Naive thymus-derived CD8-positive, alpha-beta T cell (primary cell): ENCODE measurements around the gene CDKN2C. TPM values are rescaled to one million over a fixed set of nuclear protein-coding genes. Genes with fewer than 3 reads are reported as not detected.
"Not testable (repeated sequence)": the region's sequence is repeated elsewhere in the genome, so short reads cannot be mapped to it uniquely, and the experiment has no call there.

Source experiments
- ATAC-seq, 2 donors: fragments of 150-1000 bp; cut with Tn5 transposase in 1 of 2; sonication (Bioruptor Pico), chemical (Tn5 transposase) in 1 of 2; 1 replicate in 1 of 2; 2 replicates in 1 of 2; pipeline ENCODE4 v1.10.0; 2021; ENCODE audit warnings: mild to moderate bottlenecking in 2 of 2, moderate library complexity in 2 of 2
- POLR2A ChIA-PET: fragments of 350-600 bp; sonication (Branson Sonifier 250); formaldehyde crosslinking; loops from one replicate; lab custom pipeline; 2021; ENCODE audit warnings: antibody characterized with exemption; lab: Charles Lee
- DNase-seq, 10 donors: peaks; one replicate each; pipeline versions ENCODE4 v3.0.0 to v3.0.0-alpha.2; 2020 to 2022
- H3K27ac Mint-ChIP-seq, 10 donors: one replicate each; pipeline ENCODE4 v1.8.0; 2020 to 2022; ENCODE audit warnings: mild to moderate bottlenecking in 10 of 10, mixed read lengths in 10 of 10, moderate library complexity in 4 of 10, inconsistent platforms in 1 of 10
- H3K27me3 Mint-ChIP-seq, 5 donors: one replicate each; pipeline ENCODE4 v1.8.0; 2021 to 2022; ENCODE audit warnings: mixed read lengths in 5 of 5
- H3K36me3 Mint-ChIP-seq, 3 donors: one replicate each; pipeline ENCODE4 v1.8.0; 2020 to 2022; ENCODE audit warnings: mixed read lengths in 3 of 3, mild to moderate bottlenecking in 2 of 3, inconsistent platforms in 1 of 3
- H3K4me1 Mint-ChIP-seq, 4 donors: one replicate each; pipeline ENCODE4 v1.8.0; 2021 to 2022; ENCODE audit warnings: mixed read lengths in 4 of 4
- H3K4me3 Mint-ChIP-seq, 10 donors: one replicate each; pipeline ENCODE4 v1.8.0; 2020 to 2022; ENCODE audit warnings: mild to moderate bottlenecking in 10 of 10, mixed read lengths in 10 of 10, moderate library complexity in 6 of 10, inconsistent platforms in 1 of 10
- H3K9me3 Mint-ChIP-seq, 9 donors: one replicate each; pipeline ENCODE4 v1.8.0; 2020 to 2022; ENCODE audit warnings: mixed read lengths in 9 of 9, mild to moderate bottlenecking in 3 of 9, inconsistent platforms in 1 of 9, moderate library complexity in 1 of 9
- polyA plus RNA-seq, 3 donors: library from polyadenylated mRNA; unstranded; fragments of 300-500 nt; fragmentation: Illumina TruSeq; gene quantifications; one replicate each; pipeline ENCODE4 v1.2.3, GENCODE V29; 2021
- total RNA-seq, 8 experiments: library from RNA in 2 of 8; stranded (reverse) in 2 of 8; gene quantifications; one replicate each; pipeline ENCODE4 v1.2.3 and lab custom pipeline; 2021 to 2026

The CDKN2C gene
- total and polyA plus RNA-seq, 5 experiments from 2014 or later = 3.9 to 6.6 (median 4.7) TPM

GRCh38 chr1:50936321-50936720, 33.7 kb upstream of the CDKN2C start:
- POLR2A ChIA-PET = no interaction called here
- no peak overlapping the region for H3K4me3 Mint-ChIP-seq
- DNase-seq (no peak), ATAC-seq (no peak)
- no peaks in the 10 kb centered on the region for H3K27me3 Mint-ChIP-seq
- H3K27ac Mint-ChIP-seq = peak overlapping the region in 3 of 10 donors; percentile 11 to 26 (median 11)
- no peaks in the 10 kb centered on the region for H3K9me3 Mint-ChIP-seq
- H3K4me1 Mint-ChIP-seq = peaks cover 17 to 44% (median 30%) of the 10 kb centered on the region in 4 donors
- peaks cover 0 to 1% (median 0%) of the 10 kb centered on the region in 3 donors for H3K36me3 Mint-ChIP-seq

- H3K36me3 Mint-ChIP-seq = peaks cover 0 to 3% (median 0%) of the 10 kb centered on the region in 3 donors
- DNase-seq (no peak), ATAC-seq (no peak)
- no peaks in the 10 kb centered on the region for H3K9me3 Mint-ChIP-seq
- no peaks in the 10 kb centered on the region for H3K27me3 Mint-ChIP-seq
- POLR2A ChIA-PET = no interaction called here
- no peak overlapping the region for H3K4me3 Mint-ChIP-seq
- H3K4me1 Mint-ChIP-seq = peaks cover 11 to 60% (median 45%) of the 10 kb centered on the region in 4 donors
- H3K27ac Mint-ChIP-seq = no peak overlapping the region
Observed at GRCh38 chr1:50940291-50940690, 29.8 kb upstream of the CDKN2C start.

DNA sequence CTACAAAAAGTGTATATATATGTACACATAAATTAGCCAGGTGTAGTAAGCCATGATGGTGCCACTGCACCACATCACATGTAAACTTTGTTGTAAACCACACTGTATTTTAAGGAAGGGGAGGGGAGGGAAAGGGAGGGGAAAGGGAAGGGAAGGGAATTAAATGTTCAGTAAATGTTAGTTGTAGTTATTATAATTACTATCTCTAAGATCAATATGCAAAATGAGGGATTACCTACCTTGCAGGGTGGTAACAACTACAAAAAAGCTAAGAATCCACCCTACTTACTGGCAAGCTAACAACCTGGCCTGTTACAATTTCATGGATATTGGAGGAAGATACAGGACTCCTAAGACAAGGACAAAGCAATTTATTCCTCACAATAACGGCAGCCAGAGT, 27.7 kb upstream of the CDKN2C start:
- H3K36me3 Mint-ChIP-seq = peaks cover 0 to 3% (median 0%) of the 10 kb centered on the region in 3 donors
- DNase-seq (no peak), ATAC-seq (no peak)
- H3K4me1 Mint-ChIP-seq = peaks cover 19 to 64% (median 50%) of the 10 kb centered on the region in 4 donors
- POLR2A ChIA-PET = no interaction called here
- no peaks in the 10 kb centered on the region for H3K9me3 Mint-ChIP-seq
- H3K4me3 Mint-ChIP-seq = no peak overlapping the region
- no peak overlapping the region for H3K27ac Mint-ChIP-seq
- H3K27me3 Mint-ChIP-seq = no peaks in the 10 kb centered on the region

- peak overlapping the region in 2 of 10 donors; percentile 22 to 51 for H3K27ac Mint-ChIP-seq
- no peaks in the 10 kb centered on the region for H3K9me3 Mint-ChIP-seq
- no peak for ATAC-seq
- no peak overlapping the region for H3K4me3 Mint-ChIP-seq
- peaks cover 24 to 74% (median 61%) of the 10 kb centered on the region in 4 donors for H3K4me1 Mint-ChIP-seq
- no peaks in the 10 kb centered on the region for H3K27me3 Mint-ChIP-seq
- POLR2A ChIA-PET = no interaction called here
- DNase-seq = no peak
- peaks cover 0 to 7% (median 4%) of the 10 kb centered on the region in 3 donors for H3K36me3 Mint-ChIP-seq
Observed at GRCh38 chr1:50949286-50949982, 20.6 kb upstream of the CDKN2C start.

- peak overlapping the region in 1 of 10 donors; percentile 13 for H3K4me3 Mint-ChIP-seq
- peak overlapping the region in 2 of 10 donors; percentile 32 to 35 for H3K27ac Mint-ChIP-seq
- no peaks in the 10 kb centered on the region for H3K9me3 Mint-ChIP-seq
- peaks cover 0 to 6% (median 4%) of the 10 kb centered on the region in 3 donors for H3K36me3 Mint-ChIP-seq
- H3K4me1 Mint-ChIP-seq = peaks cover 24 to 75% (median 58%) of the 10 kb centered on the region in 4 donors
- ATAC-seq (no peak), DNase-seq (no peak)
- POLR2A ChIA-PET = no interaction called here
- H3K27me3 Mint-ChIP-seq = no peaks in the 10 kb centered on the region
Observed at GRCh38 chr1:50950396-50950795, 19.6 kb upstream of the CDKN2C start.

- not testable (repeated sequence) for H3K9me3 Mint-ChIP-seq, H3K27ac Mint-ChIP-seq
Observed at GRCh38 chr1:50952566-50952965, 17.5 kb upstream of the CDKN2C start.

GRCh38 chr1:50955116-50955515, 14.9 kb upstream of the CDKN2C start:
- no peak for ATAC-seq
- no peak for DNase-seq
- Mint-ChIP-seq H3K4me3 (no peak overlapping the region), H3K9me3 (no peaks in the 10 kb centered on the region), H3K27ac (no peak overlapping the region), H3K4me1 (peaks cover 10 to 56% (median 35%) of the 10 kb centered on the region in 4 donors), H3K36me3 (peaks cover 0 to 8% (median 0%) of the 10 kb centered on the region in 3 donors), H3K27me3 (peaks cover 0 to under 1% (median 0%) of the 10 kb centered on the region in 5 donors)
- POLR2A ChIA-PET = no interaction called here

More at GRCh38 chr1:50952566-50952965, 17.5 kb upstream of the CDKN2C start:
- ATAC-seq, DNase-seq, H3K36me3 Mint-ChIP-seq, H3K4me3 Mint-ChIP-seq, POLR2A ChIA-PET, H3K27me3 Mint-ChIP-seq: not testable (repeated sequence)
- peaks cover 13 to 65% (median 44%) of the 10 kb centered on the region in 4 donors for H3K4me1 Mint-ChIP-seq

- Mint-ChIP-seq H3K4me1 (peaks cover 10 to 38% (median 29%) of the 10 kb centered on the region in 4 donors), H3K27ac (peak overlapping the region; percentile 74 to 97 (median 92)), H3K9me3 (no peaks in the 10 kb centered on the region), H3K36me3 (peaks cover 0 to 2% (median 0%) of the 10 kb centered on the region in 3 donors), H3K27me3 (peaks cover 0 to 2% (median 0%) of the 10 kb centered on the region in 5 donors), H3K4me3 (peak overlapping the region; percentile 72 to 95 (median 88))
- DNase-seq = peak in 3 of 10 donors; percentile 30 to 62 (median 37)
- POLR2A ChIA-PET = interaction anchor here (0.6 to 3.1 kb wide), 2 partner anchors 10 to 29 kb away, joined by 3 to 49 read pairs; partner anchors contain the start of gene CDKN2C
- peak; percentile 18 to 35 for ATAC-seq
Observed at GRCh38 chr1:50959303-50959912, 10.6 kb upstream of the CDKN2C start.

GRCh38 chr1:50959913-50960844, 9.9 kb upstream of the CDKN2C start, which contains the start of gene FAF1:
FAF1 (minus strand) TSS chr1:50960267; CDS start chr1:50959811, 456 bp downstream.
- Mint-ChIP-seq H3K27ac (peak within 1 kb of the TSS; percentile 93 to 98 (median 96)), H3K36me3 (peaks cover 0 to 2% (median 0%) of the 10 kb centered on the region in 3 donors), H3K27me3 (peaks cover 0 to 2% (median 0%) of the 10 kb centered on the region in 5 donors), H3K9me3 (no peaks in the 10 kb centered on the region), H3K4me3 (peak within 1 kb of the TSS; percentile 72 to 96 (median 92)), H3K4me1 (peaks cover 10 to 31% (median 25%) of the 10 kb centered on the region in 4 donors)
- DNase-seq = peak; percentile 94 to 99 (median 98)
- POLR2A ChIA-PET = interaction anchor here (0.6 to 3.1 kb wide), 6 partner anchors 9 to 276 kb away, joined by 3 to 49 read pairs (median 4); partner anchors contain the start of genes CDKN2C and RNF11
- ATAC-seq = peak; percentile 88 to 90

GRCh38 chr1:50964863-50965262, 5.2 kb upstream of the CDKN2C start:
- DNase-seq = no peak
- Mint-ChIP-seq H3K27ac (no peak overlapping the region), H3K36me3 (no peaks in the 10 kb centered on the region), H3K9me3 (no peaks in the 10 kb centered on the region), H3K4me3 (no peak overlapping the region), H3K27me3 (peaks cover 0 to 2% (median 0%) of the 10 kb centered on the region in 5 donors), H3K4me1 (peaks cover 7 to 20% (median 15%) of the 10 kb centered on the region in 4 donors)
- ATAC-seq = no peak
- POLR2A ChIA-PET = no interaction called here

DNA sequence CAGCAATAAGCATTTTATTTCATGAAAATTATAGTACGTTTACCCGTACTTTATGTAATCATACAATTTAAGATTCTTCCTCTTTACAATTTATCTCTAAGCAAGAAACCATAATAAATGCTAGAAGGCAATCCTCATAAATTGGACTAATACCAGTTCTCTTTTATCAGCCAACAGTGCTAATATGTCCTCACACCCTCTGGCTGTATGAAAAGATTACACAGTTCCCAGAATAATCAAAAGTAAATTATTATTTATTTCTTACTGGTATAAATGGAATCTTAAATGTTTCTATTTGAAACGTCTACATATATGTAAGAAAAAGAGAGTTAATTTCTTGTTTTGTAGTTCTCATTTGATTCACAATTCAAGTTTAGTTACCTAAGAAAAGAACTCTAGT, 3.1 kb upstream of the CDKN2C start:
- Mint-ChIP-seq H3K9me3 (no peaks in the 10 kb centered on the region), H3K36me3 (no peaks in the 10 kb centered on the region), H3K4me1 (peaks cover 9 to 26% (median 20%) of the 10 kb centered on the region in 4 donors), H3K4me3 (peak overlapping the region in 6 of 10 donors; percentile 26 to 99 (median 96)), H3K27me3 (peaks cover 0 to 1% (median 0%) of the 10 kb centered on the region in 5 donors), H3K27ac (peak overlapping the region in 7 of 10 donors; percentile 8 to 95 (median 88))
- no peak for DNase-seq
- POLR2A ChIA-PET = interaction anchor here (3.5 kb wide), 1 partner anchor 11 kb away, joined by 30 read pairs; no protein-coding TSS in a partner anchor
- ATAC-seq = no peak
